Measurements from ENCODE around the gene AP3S2. TPM values are rescaled to one million over a fixed set of nuclear protein-coding genes. Genes with fewer than 3 reads are reported as not detected.

Gene AP3S2
- total and polyA plus RNA-seq, 2 of the 13 experiments (the other 11 are each of a cell fraction or from before 2014, with no cell fraction given), result 17.6 to 44.4 TPM

DNA sequence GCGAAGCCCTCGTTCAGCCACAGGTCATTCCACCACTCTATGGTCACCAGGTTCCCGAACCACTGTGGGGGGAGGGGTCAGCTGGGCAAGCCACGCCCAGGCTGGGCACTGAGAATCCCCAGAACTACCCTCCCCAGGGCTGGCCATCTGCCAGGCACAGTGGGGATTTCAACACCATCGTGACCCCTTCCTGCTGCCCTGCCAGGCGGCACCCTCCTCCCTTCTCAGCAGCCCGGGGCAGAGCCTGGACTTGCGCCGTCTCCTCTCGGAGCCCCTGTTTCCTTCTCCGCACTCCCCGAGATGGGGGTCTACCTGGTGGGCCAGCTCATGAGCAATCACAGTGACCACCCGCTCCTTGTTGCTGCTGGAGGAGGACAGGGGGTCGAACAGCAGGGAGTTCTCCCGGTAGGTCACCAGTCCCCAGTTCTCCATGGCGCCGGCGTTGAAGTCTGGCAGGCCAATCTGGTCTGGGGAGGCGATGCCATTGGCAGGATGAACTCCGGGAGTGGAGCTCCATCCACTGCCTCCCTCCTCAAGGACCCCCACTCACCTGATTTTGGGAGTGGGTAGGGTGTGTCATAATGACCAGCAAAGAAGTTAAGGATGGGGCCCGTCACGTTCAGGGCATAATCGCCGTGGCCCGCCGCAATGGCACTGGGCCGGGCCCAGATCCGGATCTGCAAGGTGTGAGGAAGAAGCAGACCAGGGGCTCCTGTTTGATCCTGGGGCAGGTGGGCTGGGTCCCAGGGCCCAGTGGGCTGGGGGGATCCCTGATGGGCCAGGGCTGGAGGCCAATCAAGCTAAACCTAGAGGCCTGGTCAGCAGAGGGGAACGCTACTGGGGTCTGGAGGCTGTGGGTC is 89.6 kb downstream of the AP3S2 start:
- no peak for ATAC-seq
- BruUV-seq (replicated peaks), result no TSS peak

More for the DNA sequence above, 89.6 kb downstream of the AP3S2 start:
- H3K4me3 ChIP-seq (replicated peaks in 1 of 3; ENCODE audit: insufficient read depth in 1 of 3, low read depth in 2 of 3, low read length in 3 of 3), result no peak overlapping the region
- H2AFZ ChIP-seq (ENCODE audit: low read length), result no peak overlapping the region
- in situ Hi-C loops (cut with HindIII; ENCODE audit: extremely low pct_ligation_motif_present, low pct_unique_long_range_greater_than_20kb), result no loop called here
- H3K4me1 ChIP-seq (ENCODE audit: insufficient read depth, low read length), result peaks cover 52% of the 10 kb centered on the region
- H3K9me3 ChIP-seq (ENCODE audit: low read length), result no peaks in the 10 kb centered on the region
- DNase-seq (ENCODE audit: low spot score) (no peak), FAIRE-seq (no peak)
- 92% methylated on average over 18 of the region's 29 CpGs for WGBS (ENCODE audit: low lambda C conversion rate)
- CTCF ChIA-PET (ENCODE audit: low intra/inter-chr PET ratio, low total read pairs), result no interaction called here
- no peaks in the 10 kb centered on the region; the same call in 1 of the 2 replicates for H4K20me1 ChIP-seq (ENCODE audit: insufficient read depth, low read length)
- peaks cover 18% of the 10 kb centered on the region for H3K79me2 ChIP-seq (ENCODE audit: insufficient read depth, low read length)
- H3K4me2 ChIP-seq (ENCODE audit: low read depth, low read length), result no peak overlapping the region
- H3K27ac ChIP-seq (ENCODE audit: extremely low read length, insufficient read depth, low read length), result no peak overlapping the region
- H3K9ac ChIP-seq (ENCODE audit: insufficient read depth, low read depth, low read length), result no peak overlapping the region
- peaks cover 44 to 68% of the 10 kb centered on the region in 2 experiments for H3K36me3 ChIP-seq (replicated peaks in 1 of 2; ENCODE audit: control insufficient read depth in 1 of 2, insufficient read depth in 2 of 2, low read length in 2 of 2)
- POLR2A ChIA-PET, result no interaction called here
- intact Hi-C loops (cut with micrococcal nuclease; ENCODE audit: unreplicated experiment), result no loop called here
- H3K27me3 ChIP-seq (ENCODE audit: control insufficient read depth in 1 of 2, insufficient read depth in 2 of 2, low read length in 2 of 2), result no peaks in the 10 kb centered on the region
- TF ChIP-seq, protein P1, sequence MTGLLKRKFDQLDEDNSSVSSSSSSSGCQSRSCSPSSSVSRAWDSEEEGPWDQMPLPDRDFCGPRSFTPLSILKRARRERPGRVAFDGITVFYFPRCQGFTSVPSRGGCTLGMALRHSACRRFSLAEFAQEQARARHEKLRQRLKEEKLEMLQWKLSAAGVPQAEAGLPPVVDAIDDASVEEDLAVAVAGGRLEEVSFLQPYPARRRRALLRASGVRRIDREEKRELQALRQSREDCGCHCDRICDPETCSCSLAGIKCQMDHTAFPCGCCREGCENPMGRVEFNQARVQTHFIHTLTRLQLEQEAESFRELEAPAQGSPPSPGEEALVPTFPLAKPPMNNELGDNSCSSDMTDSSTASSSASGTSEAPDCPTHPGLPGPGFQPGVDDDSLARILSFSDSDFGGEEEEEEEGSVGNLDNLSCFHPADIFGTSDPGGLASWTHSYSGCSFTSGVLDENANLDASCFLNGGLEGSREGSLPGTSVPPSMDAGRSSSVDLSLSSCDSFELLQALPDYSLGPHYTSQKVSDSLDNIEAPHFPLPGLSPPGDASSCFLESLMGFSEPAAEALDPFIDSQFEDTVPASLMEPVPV (CRISPR knock-in tag; IDR thresholded peaks at IDR 0.05), result no peak
- TF ChIP-seq MEIS2 (CRISPR knock-in tag; IDR thresholded peaks at IDR 0.05), result no peak
- peak; percentile 38 for TF ChIP-seq AGO2 (optimal IDR thresholded peaks at IDR 0.05; ENCODE audit: low read depth, low read length)
- TF ChIP-seq HIVEP1 (CRISPR knock-in tag; IDR thresholded peaks at IDR 0.05), result no peak
- TF ChIP-seq HNRNPL (IDR thresholded peaks at IDR 0.05; ENCODE audit: low read depth, low read length), result 0 out of 2 replicates have a peak, but pooled peaks have one; percentile 21
- 0 out of 2 replicates have a peak, but pooled peaks have one; percentile 27 for TF ChIP-seq POLR2G (IDR thresholded peaks at IDR 0.05; ENCODE audit: low read depth, low read length)

All from HepG2 (cell line).